WERI-Rb-1 (cell line): ENCODE measurements around the gene PITPNC1.

Experiments used
- DNase-seq: peaks from one replicate; pipeline ENCODE4 v3.0.0-alpha.2; 2020
- H3K27ac ChIP-seq: fragments of 250-450 bp; sonication (Bioruptor Pico); 2 replicates; pipeline ENCODE4 v1.5.1; 2020; ENCODE audit warnings: mild to moderate bottlenecking, moderate library complexity
- H3K27me3 ChIP-seq: fragments of 250-450 bp; sonication (Bioruptor Pico); 2 replicates; pipeline ENCODE4 v1.5.1; 2021; ENCODE audit warnings: mild to moderate bottlenecking, low read depth, moderate library complexity; ENCODE audit not compliant: insufficient read depth, severe bottlenecking
- H3K36me3 ChIP-seq: fragments of 250-450 bp; sonication (Bioruptor Pico); 2 replicates; pipeline ENCODE4 v1.5.1; 2020; ENCODE audit warnings: mild to moderate bottlenecking, moderate library complexity
- H3K4me3 ChIP-seq: 2 replicates; pipeline ENCODE4 v1.5.1; 2011; ENCODE audit warnings: low read depth, mild to moderate bottlenecking, control low read depth, low read length
- H3K9me3 ChIP-seq: fragments of 250-450 bp; sonication (Bioruptor Pico); 2 replicates; pipeline ENCODE4 v1.5.1; 2021; ENCODE audit warnings: mild to moderate bottlenecking, moderate library complexity; ENCODE audit not compliant: severe bottlenecking
- CTCF ChIP-seq: IDR thresholded peaks from 2 replicates; pipeline ENCODE4 v1.5.1; 2011; ENCODE audit warnings: low read depth, mild to moderate bottlenecking, control low read depth, inconsistent platforms, low read length

PITPNC1 gene

GRCh38 chr17:67390646-67391361, 13.7 kb downstream of the PITPNC1 start:
- Histone ChIP-seq H3K27me3 (no peaks in the 10 kb centered on the region), H3K36me3 (no peaks in the 10 kb centered on the region), H3K9me3 (no peaks in the 10 kb centered on the region), H3K27ac (peak overlapping the region; percentile 30; the same call in 1 of the 2 replicates), H3K4me3 (no peak overlapping the region)
- peak; percentile 17 for DNase-seq
- TF ChIP-seq CTCF, result no peak

GRCh38 chr17:67392111-67392510, 15.0 kb downstream of the PITPNC1 start:
- peaks cover 3% of the 10 kb centered on the region for H3K9me3 ChIP-seq
- no peak overlapping the region for H3K4me3 ChIP-seq
- H3K27ac ChIP-seq, result no peak overlapping the region
- no peak for DNase-seq
- H3K27me3 ChIP-seq, result no peaks in the 10 kb centered on the region
- H3K36me3 ChIP-seq, result no peaks in the 10 kb centered on the region
- no peak for TF ChIP-seq CTCF

GRCh38 chr17:67393809-67394397, 16.8 kb downstream of the PITPNC1 start:
- H3K27ac ChIP-seq, result no peak overlapping the region
- no peaks in the 10 kb centered on the region for H3K36me3 ChIP-seq
- no peak for TF ChIP-seq CTCF
- DNase-seq, result no peak
- peaks cover 5% of the 10 kb centered on the region for H3K9me3 ChIP-seq
- no peaks in the 10 kb centered on the region for H3K27me3 ChIP-seq
- H3K4me3 ChIP-seq, result no peak overlapping the region

DNA sequence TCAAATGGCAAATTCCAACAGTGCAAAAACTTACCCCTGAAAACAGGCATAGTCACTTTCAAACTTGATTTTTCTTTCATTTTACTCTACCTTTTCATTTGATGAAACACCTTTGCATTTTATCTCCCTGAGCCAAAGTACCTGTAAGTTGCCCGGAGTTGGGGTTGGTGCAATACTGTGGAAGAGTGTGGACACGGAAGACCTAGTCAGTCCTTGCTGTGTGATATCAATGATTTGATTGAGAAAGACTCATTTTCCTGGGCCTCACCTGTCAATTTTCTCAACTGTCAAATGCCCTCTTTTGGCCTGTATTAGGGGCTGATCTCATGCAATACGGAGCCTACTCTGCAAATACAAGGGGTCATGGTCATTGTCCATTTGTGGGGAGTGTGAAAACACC, 22.6 kb downstream of the PITPNC1 start:
- DNase-seq, result no peak
- peaks cover 5% of the 10 kb centered on the region for H3K9me3 ChIP-seq
- H3K27ac ChIP-seq, result no peak overlapping the region
- no peak for TF ChIP-seq CTCF
- H3K36me3 ChIP-seq, result no peaks in the 10 kb centered on the region
- H3K4me3 ChIP-seq, result no peak overlapping the region
- H3K27me3 ChIP-seq, result no peaks in the 10 kb centered on the region

DNA sequence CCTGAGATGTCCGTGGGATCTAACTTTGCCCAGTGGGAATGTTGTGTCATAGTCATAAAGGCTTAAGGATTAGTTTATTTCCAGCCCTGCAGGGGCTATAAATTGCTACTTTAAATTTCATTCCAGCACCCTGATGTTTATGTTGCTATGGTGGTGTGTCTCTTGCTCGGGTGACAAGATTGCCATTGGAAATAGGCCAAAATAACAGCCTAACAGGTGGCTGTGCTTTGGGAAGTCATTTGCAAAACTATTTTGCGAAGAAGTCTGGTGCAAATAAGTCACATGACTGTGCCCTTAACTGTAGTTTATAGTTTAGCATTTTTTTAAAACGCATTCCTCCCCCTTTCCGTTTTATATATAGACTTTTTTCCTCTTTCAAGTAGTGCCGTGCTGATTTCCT, 23.1 kb downstream of the PITPNC1 start:
- no peaks in the 10 kb centered on the region for H3K36me3 ChIP-seq
- H3K9me3 ChIP-seq, result peaks cover 5% of the 10 kb centered on the region
- no peak overlapping the region for H3K27ac ChIP-seq
- DNase-seq, result no peak
- no peak overlapping the region for H3K4me3 ChIP-seq
- H3K27me3 ChIP-seq, result no peaks in the 10 kb centered on the region
- TF ChIP-seq CTCF, result no peak
